Sigmoid colon (tissue), 7 donors: ENCODE results near the gene ANGPTL2. TPM values are rescaled to one million over a fixed set of nuclear protein-coding genes. Genes with fewer than 3 reads are reported as not detected.

Experiments used
- DNase-seq: peaks from one replicate; pipeline ENCODE4 v3.0.0-alpha.2; 2019
- H3K27ac ChIP-seq, 4 donors: fragments of 200-600 bp; sonication (generic); one replicate each; pipeline ENCODE4 v1.5.1; 2016 to 2019; ENCODE audit warnings: mild to moderate bottlenecking in 1 of 4
- H3K27me3 ChIP-seq, 3 donors: fragments of 200-600 bp; sonication (generic); one replicate each; pipeline ENCODE4 v1.5.1; 2019; ENCODE audit warnings: mild to moderate bottlenecking in 1 of 3
- H3K36me3 ChIP-seq, 4 donors: fragments of 200-600 bp; sonication (generic); one replicate each; pipeline ENCODE4 v1.5.1; 2016 to 2019
- H3K4me1 ChIP-seq, 4 donors: fragments of 200-600 bp; sonication (generic); one replicate each; pipeline ENCODE4 v1.5.1; 2017 to 2019
- H3K4me3 ChIP-seq, 4 donors: fragments of 200-600 bp; sonication (generic); one replicate each; pipeline ENCODE4 v1.5.1; 2017 to 2019; ENCODE audit warnings: mild to moderate bottlenecking in 2 of 4, moderate library complexity in 1 of 4
- H3K9me3 ChIP-seq, 4 donors: fragments of 200-600 bp in 3 of 4; sonication (generic) in 3 of 4; one replicate each; pipeline versions ENCODE4 v1.5.1 to v1.6.1; 2013 to 2019
- CTCF ChIP-seq, 4 experiments: fragments of 450-650 bp in 3 of 4; fragments of 200-600 bp in 1 of 4; IDR thresholded peaks; one replicate each; pipeline ENCODE4 v1.5.1; 2016 to 2019; ENCODE audit warnings: antibody characterized with exemption in 4 of 4, mild to moderate bottlenecking in 3 of 4, moderate library complexity in 2 of 4
- EP300 ChIP-seq, 4 donors: sonication (generic); formaldehyde crosslinking; IDR thresholded peaks; one replicate each; pipeline ENCODE4 v1.6.1; 2017; ENCODE audit warnings: antibody characterized with exemption in 4 of 4
- POLR2A ChIP-seq, 2 donors: fragments of 450-650 bp; IDR thresholded peaks; one replicate each; pipeline ENCODE4 v1.6.1; 2016; ENCODE audit warnings: antibody characterized with exemption in 2 of 2, mild to moderate bottlenecking in 2 of 2, moderate library complexity in 2 of 2
- POLR2AphosphoS5 ChIP-seq, 4 donors: sonication (generic); formaldehyde crosslinking; IDR thresholded peaks; one replicate each; pipeline ENCODE4 v1.6.1; 2017; ENCODE audit warnings: antibody characterized with exemption in 4 of 4
- WGBS, 2 donors: extraction: QIAGEN DNeasy Blood & Tissue Kit; methylation state at CpG; one replicate each; pipeline ENCODE4 v1.1.7; 2013; 5-methylcytosine and 5-hydroxymethylcytosine counted together
- intact Hi-C: fragments of 100-400 bp; cut with DNase I; formaldehyde crosslinking; loops from one replicate; pipeline ENCODE4 v1.15.1; 2023
- polyA plus RNA-seq, 3 donors: library from polyadenylated mRNA; stranded (reverse); fragments of 200-250 nt; gene quantifications; one replicate each; pipeline ENCODE4 v1.2.3, GENCODE V29; 2013
- total RNA-seq, 4 donors: library from RNA; depleted of rRNA; stranded (reverse); fragments of >200 nt; gene quantifications; one replicate each; pipeline ENCODE4 v1.1.0, GENCODE V29; 2016
- donor health status: healthy with polysubstance abuse.
- donor health status: Bipolar disorder and iron deficiency.
- donor health status: healthy.

The ANGPTL2 gene
- total and polyA plus RNA-seq, 7 donors: 0.69 to 112 (median 50.5) TPM

GRCh38 chr9:127086771-127087170, 35.7 kb downstream of the ANGPTL2 start:
- no peak for TF ChIP-seq POLR2A (IDR thresholded peaks at IDR 0.05)
- TF ChIP-seq EP300 (IDR thresholded peaks at IDR 0.05): no peak
- no peak for TF ChIP-seq POLR2AphosphoS5 (IDR thresholded peaks at IDR 0.05)
- TF ChIP-seq CTCF (IDR thresholded peaks at IDR 0.05): no peak
- Histone ChIP-seq H3K27me3 (no peaks in the 10 kb centered on the region), H3K9me3 (no peaks in the 10 kb centered on the region), H3K4me1 (peaks cover 0 to 28% (median 25%) of the 10 kb centered on the region in 4 donors), H3K27ac (peak overlapping the region in 1 of 4 donors; percentile 84), H3K4me3 (no peak overlapping the region), H3K36me3 (peaks cover 0 to 33% (median 17%) of the 10 kb centered on the region in 4 donors)
- WGBS, 2 donors: 93 to 98% methylated on average over 4 of the region's 4 CpGs
- intact Hi-C loops: no loop called here
- DNase-seq: peak; percentile 20

DNA sequence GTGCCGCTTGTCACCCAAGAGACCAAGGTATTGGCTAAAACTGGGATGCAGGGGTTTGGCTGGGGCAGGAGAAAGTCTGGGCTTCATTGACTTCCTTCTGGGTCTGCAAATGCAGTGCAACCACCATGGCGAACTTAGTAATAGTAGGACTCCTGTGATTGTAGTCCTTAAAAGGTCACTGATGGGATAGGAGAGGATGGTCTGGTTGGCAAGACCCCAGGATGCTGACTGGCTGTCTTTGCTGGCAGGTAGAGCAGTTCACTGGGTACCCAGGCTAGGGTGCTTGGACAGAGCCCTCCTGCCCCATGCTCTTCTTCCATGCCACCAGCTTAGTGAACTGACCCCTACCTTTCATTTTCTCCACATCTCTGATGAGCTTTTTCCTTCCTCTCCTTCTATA, 37.2 kb downstream of the ANGPTL2 start:
- Histone ChIP-seq H3K4me1 (peaks cover 0 to 17% (median 15%) of the 10 kb centered on the region in 4 donors), H3K36me3 (peaks cover 0 to 25% (median 12%) of the 10 kb centered on the region in 4 donors), H3K4me3 (no peak overlapping the region), H3K27ac (no peak overlapping the region), H3K27me3 (no peaks in the 10 kb centered on the region), H3K9me3 (no peaks in the 10 kb centered on the region)
- intact Hi-C loops: no loop called here
- TF ChIP-seq EP300 (IDR thresholded peaks at IDR 0.05): no peak
- no peak for TF ChIP-seq POLR2AphosphoS5 (IDR thresholded peaks at IDR 0.05)
- TF ChIP-seq CTCF (IDR thresholded peaks at IDR 0.05): no peak
- TF ChIP-seq POLR2A (IDR thresholded peaks at IDR 0.05): no peak
- peak; percentile 36 for DNase-seq
- 93 to 98% methylated on average over 2 of the region's 2 CpGs for WGBS, 2 donors

DNA sequence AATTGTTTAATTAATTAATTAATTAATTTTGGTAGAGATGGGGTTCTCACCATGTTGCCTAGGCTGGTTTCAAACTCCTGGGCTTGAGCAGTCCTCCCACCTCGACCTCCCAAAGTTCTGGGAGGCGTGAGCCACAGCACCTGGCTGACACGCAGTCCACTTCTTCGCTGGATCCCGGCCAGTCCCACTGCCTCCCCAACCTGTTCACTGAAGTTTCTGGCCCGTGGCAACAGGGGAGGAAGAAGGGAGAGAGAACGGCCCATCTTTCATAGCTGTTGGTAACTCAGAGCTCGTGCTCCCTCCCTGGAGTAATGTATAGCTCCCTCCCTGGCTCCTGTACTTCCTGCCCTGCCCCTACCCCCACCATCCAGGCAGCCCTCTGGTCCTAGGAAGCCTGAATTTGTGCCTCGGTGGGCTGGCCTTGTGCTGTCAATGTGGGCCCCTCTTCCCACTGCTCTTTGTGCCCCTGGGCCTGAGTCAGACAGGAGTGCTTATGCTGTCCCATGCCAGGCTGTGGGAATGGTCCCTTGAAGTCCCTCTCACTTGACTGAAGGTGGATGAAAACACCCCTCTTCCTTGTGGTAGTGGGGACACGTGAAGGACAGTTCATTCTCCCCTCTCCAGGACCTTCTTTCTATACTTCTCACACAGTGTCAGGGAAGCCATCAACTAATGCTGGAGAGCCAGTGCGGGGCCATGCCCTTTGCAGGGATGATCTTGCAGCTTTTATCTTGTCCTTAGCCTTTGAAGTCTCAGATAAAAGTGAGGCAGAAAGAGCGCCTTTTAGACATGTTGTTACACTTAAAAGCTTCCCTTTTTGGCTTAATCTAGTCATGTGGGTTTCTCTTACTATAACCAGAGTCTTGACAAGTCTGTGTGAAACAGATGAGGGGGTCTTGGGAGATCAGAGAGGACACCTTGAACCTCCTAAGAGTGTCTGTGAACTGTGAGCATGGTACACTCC, 38.1 kb downstream of the ANGPTL2 start:
- Histone ChIP-seq H3K36me3 (peaks cover 0 to 25% (median 12%) of the 10 kb centered on the region in 4 donors), H3K4me3 (no peak overlapping the region), H3K27ac (no peak overlapping the region), H3K4me1 (peaks cover 0 to 9% (median 7%) of the 10 kb centered on the region in 4 donors), H3K27me3 (no peaks in the 10 kb centered on the region), H3K9me3 (no peaks in the 10 kb centered on the region)
- DNase-seq: peak; percentile 64
- TF ChIP-seq EP300 (IDR thresholded peaks at IDR 0.05): no peak
- no peak for TF ChIP-seq CTCF (IDR thresholded peaks at IDR 0.05)
- no peak for TF ChIP-seq POLR2A (IDR thresholded peaks at IDR 0.05)
- TF ChIP-seq POLR2AphosphoS5 (IDR thresholded peaks at IDR 0.05): no peak
- intact Hi-C loops: no loop called here
- 88 to 92% methylated on average over 12 of the region's 12 CpGs for WGBS, 2 donors

DNA sequence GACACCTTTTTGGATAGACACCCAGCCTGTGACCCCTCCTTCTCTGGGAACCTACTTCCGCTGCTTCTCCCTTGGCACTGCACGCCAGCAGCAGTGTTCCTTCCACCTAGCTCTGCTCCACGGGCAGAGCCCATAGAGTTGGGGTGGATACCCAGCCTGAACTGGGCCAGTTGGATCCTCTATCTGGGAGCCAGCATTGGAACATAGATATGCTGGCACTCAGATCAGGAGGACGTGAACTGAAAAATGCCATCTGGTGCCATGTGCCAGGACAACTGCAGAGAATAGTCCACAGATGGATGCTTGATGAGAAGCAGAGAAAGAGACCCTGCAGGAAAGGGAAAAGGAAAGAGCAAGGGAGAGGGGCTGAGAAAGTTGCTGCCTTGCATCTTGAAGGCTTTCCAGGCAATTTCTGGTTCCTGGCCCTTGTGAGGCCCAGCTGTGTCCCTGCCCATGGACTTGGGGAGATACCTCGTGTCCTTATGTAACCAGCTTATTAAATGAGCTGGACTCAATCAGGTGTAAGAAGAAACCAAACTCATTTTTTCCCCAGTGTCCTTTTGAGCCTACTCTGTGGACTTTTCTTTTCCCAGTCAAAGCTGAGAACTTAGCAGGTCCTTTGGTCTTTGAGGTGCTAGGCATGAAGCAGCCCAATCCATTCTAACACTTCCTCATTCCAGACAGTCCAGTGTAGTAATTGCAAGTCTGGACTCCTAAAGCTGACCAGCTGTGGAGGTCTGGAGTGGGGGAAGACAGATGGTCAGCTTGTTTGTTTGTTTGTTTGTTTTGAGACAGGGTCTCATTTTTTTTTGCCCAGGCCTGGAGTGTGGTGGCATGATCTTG, 39.1 kb downstream of the ANGPTL2 start:
- WGBS, 2 donors: 90 to 94% methylated on average over 5 of the region's 5 CpGs
- intact Hi-C loops: no loop called here
- DNase-seq: peak; percentile 48
- Histone ChIP-seq H3K9me3 (no peaks in the 10 kb centered on the region), H3K36me3 (peaks cover 0 to 16% (median 5%) of the 10 kb centered on the region in 4 donors), H3K27ac (no peak overlapping the region), H3K4me3 (no peak overlapping the region), H3K4me1 (no peaks in the 10 kb centered on the region), H3K27me3 (no peaks in the 10 kb centered on the region)
- no peak for TF ChIP-seq EP300 (IDR thresholded peaks at IDR 0.05)
- TF ChIP-seq POLR2AphosphoS5 (IDR thresholded peaks at IDR 0.05): no peak
- no peak for TF ChIP-seq POLR2A (IDR thresholded peaks at IDR 0.05)
- no peak for TF ChIP-seq CTCF (IDR thresholded peaks at IDR 0.05)
